Measurements from ENCODE around the gene SCN3A.

The SCN3A gene

DNA sequence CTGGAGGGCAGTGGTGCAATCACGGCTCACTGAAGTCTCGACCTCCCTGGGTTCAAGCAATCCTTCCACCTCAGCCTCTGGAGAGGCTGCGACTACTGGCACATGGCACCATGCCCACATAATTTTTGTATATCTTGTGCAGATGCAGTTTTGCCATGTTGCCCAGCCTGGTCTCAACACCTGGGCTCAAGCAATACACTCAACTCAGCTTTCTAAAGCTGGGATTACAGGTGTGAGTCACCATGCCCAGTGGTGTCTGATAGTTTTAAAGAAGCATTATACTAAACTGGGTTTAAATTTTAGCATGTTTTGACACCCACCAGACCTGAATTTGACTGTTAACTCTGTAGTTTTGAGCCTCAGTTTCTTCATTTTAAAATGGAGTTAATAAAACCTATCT is 139.1 kb downstream of the SCN3A start:
- no peak for DNase-seq (ENCODE audit: low spot score)
- TF ChIP-seq, protein P1, sequence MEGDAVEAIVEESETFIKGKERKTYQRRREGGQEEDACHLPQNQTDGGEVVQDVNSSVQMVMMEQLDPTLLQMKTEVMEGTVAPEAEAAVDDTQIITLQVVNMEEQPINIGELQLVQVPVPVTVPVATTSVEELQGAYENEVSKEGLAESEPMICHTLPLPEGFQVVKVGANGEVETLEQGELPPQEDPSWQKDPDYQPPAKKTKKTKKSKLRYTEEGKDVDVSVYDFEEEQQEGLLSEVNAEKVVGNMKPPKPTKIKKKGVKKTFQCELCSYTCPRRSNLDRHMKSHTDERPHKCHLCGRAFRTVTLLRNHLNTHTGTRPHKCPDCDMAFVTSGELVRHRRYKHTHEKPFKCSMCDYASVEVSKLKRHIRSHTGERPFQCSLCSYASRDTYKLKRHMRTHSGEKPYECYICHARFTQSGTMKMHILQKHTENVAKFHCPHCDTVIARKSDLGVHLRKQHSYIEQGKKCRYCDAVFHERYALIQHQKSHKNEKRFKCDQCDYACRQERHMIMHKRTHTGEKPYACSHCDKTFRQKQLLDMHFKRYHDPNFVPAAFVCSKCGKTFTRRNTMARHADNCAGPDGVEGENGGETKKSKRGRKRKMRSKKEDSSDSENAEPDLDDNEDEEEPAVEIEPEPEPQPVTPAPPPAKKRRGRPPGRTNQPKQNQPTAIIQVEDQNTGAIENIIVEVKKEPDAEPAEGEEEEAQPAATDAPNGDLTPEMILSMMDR (IDR thresholded peaks at IDR 0.05; ENCODE audit: extremely low read depth, missing control alignments) = no peak

GRCh38 chr2:165060411-165060810 is 143.4 kb downstream of the SCN3A start:
- no peak for DNase-seq (ENCODE audit: low spot score)
- TF ChIP-seq, protein P1 (IDR thresholded peaks at IDR 0.05; ENCODE audit: extremely low read depth, missing control alignments) = no peak

- TF ChIP-seq, protein P1 (IDR thresholded peaks at IDR 0.05; ENCODE audit: extremely low read depth, missing control alignments) = no peak
- no peak for DNase-seq (ENCODE audit: low spot score)
These were observed 145.2 kb downstream of the SCN3A start for GRCh38 chr2:165058476-165059265.

GRCh38 chr2:165057931-165058330 is 145.9 kb downstream of the SCN3A start:
- DNase-seq (ENCODE audit: low spot score) = no peak
- TF ChIP-seq, protein P1 (IDR thresholded peaks at IDR 0.05; ENCODE audit: extremely low read depth, missing control alignments) = no peak

DNA sequence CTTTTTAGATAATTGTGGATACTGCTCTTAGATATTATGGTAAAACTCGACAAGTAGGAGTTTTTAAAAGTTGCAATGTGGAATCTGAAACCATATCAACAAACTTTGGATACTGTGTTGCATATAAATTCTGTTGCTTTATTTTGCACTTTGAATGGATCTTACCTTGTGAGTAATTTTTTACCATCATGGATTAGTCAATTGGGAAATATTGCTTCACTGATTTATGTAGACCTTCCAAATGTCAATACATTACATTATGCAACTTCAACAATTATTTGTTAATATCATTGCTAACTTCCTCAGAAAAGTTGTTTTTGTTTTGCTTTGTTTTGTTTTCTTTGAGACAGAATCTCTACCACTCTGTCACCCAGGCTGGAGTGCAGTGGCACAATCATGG is 146.5 kb downstream of the SCN3A start:
- no peak for DNase-seq (ENCODE audit: low spot score)
- TF ChIP-seq, protein P1 (IDR thresholded peaks at IDR 0.05; ENCODE audit: extremely low read depth, missing control alignments) = no peak

GRCh38 chr2:165056564-165056963 is 147.3 kb downstream of the SCN3A start:
- DNase-seq (ENCODE audit: low spot score) = no peak
- TF ChIP-seq, protein P1 (IDR thresholded peaks at IDR 0.05; ENCODE audit: extremely low read depth, missing control alignments) = no peak

DNA sequence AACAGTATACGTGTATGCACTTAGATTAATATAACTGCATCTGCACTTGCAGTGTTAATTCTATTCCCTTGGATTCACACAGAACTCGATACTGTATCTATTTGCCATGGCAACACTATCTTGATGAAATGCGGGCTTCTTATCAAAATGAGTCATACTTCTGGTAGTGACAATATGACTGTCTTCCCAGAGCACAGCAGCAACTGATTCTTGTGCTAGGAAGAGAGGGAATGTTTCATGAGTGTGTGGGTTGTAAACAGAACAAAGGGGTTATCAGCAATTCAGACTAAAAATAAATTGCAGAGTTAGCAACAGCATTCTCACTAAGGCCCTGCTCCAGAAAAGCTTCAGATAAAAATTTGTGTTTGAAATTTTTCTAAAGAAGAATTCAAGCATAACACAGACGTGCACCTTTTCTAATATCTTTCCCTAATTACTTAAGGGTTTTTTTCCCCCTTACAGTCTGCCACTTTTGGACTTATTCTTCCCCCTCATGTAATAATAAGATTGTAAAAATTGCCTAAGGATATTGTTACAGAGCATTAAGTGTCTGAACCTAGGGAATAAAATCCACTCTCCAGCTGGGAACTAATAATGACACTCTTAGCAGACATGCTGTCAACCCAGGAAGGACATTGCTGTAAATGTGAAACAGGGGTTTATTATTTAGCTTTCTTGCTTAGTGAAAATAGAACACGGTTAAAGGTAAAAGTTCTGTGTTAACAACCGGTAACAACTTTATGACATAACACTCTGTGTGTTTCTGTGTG is 148.6 kb downstream of the SCN3A start:
- TF ChIP-seq, protein P1 (IDR thresholded peaks at IDR 0.05; ENCODE audit: extremely low read depth, missing control alignments) = no peak
- no peak for DNase-seq (ENCODE audit: low spot score)
